Stimulated activated CD8-positive, alpha-beta memory T cell treated with anti-CD3 and anti-CD28 coated beads, Interleukin-12 subunit alpha, Interleukin-12 subunit beta, amount 100 ng/mL, for 24 hours (primary cell): ENCODE data around the gene ANKRD9.

Experiments
- DNase-seq: peaks from one replicate; pipeline ENCODE4 v3.0.0-alpha.2; 2020; ENCODE audit errors: extremely low read depth

The ANKRD9 gene

GRCh38 chr14:102479107-102479506 is 30.5 kb downstream of the ANKRD9 start:
- DNase-seq = no peak

- DNase-seq = no peak
Measured at GRCh38 chr14:102474934-102475333, 34.6 kb downstream of the ANKRD9 start.

- DNase-seq = no peak
Measured at GRCh38 chr14:102473559-102473958, 36.0 kb downstream of the ANKRD9 start.

- no peak for DNase-seq
Measured at GRCh38 chr14:102472791-102473150, 36.8 kb downstream of the ANKRD9 start.

- no peak for DNase-seq
Measured at GRCh38 chr14:102471921-102472790, 37.4 kb downstream of the ANKRD9 start.

GRCh38 chr14:102469261-102469660 is 40.3 kb downstream of the ANKRD9 start:
- DNase-seq = no peak

GRCh38 chr14:102464846-102465341 is 44.7 kb downstream of the ANKRD9 start:
- no peak for DNase-seq

GRCh38 chr14:102464006-102464405 is 45.6 kb downstream of the ANKRD9 start:
- DNase-seq = no peak

- no peak for DNase-seq
Measured at GRCh38 chr14:102462391-102462790, 47.2 kb downstream of the ANKRD9 start.

GRCh38 chr14:102461490-102462338 is 47.9 kb downstream of the ANKRD9 start:
- DNase-seq = no peak

GRCh38 chr14:102457509-102457908 is 52.1 kb downstream of the ANKRD9 start:
- DNase-seq = no peak

- DNase-seq = no peak
Measured at GRCh38 chr14:102454711-102455110, 54.9 kb downstream of the ANKRD9 start.

- no peak for DNase-seq
Measured at GRCh38 chr14:102452302-102452701, 57.3 kb downstream of the ANKRD9 start.
